ENCODE data around the gene ZBTB48. TPM values are rescaled to one million over a fixed set of nuclear protein-coding genes. Genes with fewer than 3 reads are reported as not detected.

ZBTB48 gene
- polyA plus RNA-seq, 1 of the 3 experiments (the other 2 are of a cell fraction): 31.2 TPM

DNA sequence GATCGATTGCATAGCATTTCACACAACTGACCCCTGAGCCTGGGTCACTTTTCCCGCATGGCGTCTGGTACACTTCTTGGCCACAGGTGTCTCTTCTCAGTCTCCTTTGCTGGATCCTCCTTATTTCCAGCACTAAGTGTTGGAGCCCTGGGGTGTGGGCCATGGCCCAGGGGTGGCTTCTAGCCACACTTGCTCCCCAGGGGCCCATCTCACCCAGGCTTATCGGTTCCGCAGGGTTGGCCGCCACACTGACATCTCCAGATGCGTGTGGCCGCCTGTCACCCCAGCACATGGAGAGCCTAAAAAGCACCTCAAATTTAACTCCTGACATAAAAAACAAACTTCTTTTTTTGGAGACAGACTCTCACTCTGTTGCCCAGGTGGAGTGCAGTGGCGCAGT is 47.2 kb downstream of the ZBTB48 start:
- CTCF ChIA-PET: interaction anchor here (0.6 to 1.3 kb wide), 2 partner anchors 19 to 387 kb away, joined by 3 to 4 read pairs; no protein-coding TSS in a partner anchor

More for the DNA sequence above, 47.2 kb downstream of the ZBTB48 start:
- POLR2A ChIA-PET: no interaction called here
- no peak for DNase-seq
- H2AFZ ChIP-seq (ENCODE audit: low read depth): no peak overlapping the region
- TF ChIP-seq FOXJ3 (CRISPR knock-in tag; IDR thresholded peaks at IDR 0.05) (no peak), YY1 (IDR thresholded peaks at IDR 0.05; ENCODE audit: low read depth) (no peak), MEF2A (IDR thresholded peaks at IDR 0.05; ENCODE audit: borderline replicate concordance, low read depth) (no peak), TCF12 (IDR thresholded peaks at IDR 0.05) (no peak), GABPA (IDR thresholded peaks at IDR 0.05; ENCODE audit: low read depth) (no peak), NRF1 (IDR thresholded peaks at IDR 0.05; ENCODE audit: low read depth, low read length) (no peak), ELF1 (IDR thresholded peaks at IDR 0.05) (no peak), NFIC (IDR thresholded peaks at IDR 0.05; ENCODE audit: borderline replicate concordance) (no peak), RFX5 (IDR thresholded peaks at IDR 0.05; ENCODE audit: low read length) (no peak), SMC3 (IDR thresholded peaks at IDR 0.05; ENCODE audit: low read depth, low read length) (no peak), EP300 (IDR thresholded peaks at IDR 0.05; ENCODE audit: borderline replicate concordance in 1 of 2, low read depth in 1 of 2, low read length in 1 of 2) (no peak)
- TF ChIP-seq, protein P1, sequence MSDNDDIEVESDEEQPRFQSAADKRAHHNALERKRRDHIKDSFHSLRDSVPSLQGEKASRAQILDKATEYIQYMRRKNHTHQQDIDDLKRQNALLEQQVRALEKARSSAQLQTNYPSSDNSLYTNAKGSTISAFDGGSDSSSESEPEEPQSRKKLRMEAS (IDR thresholded peaks at IDR 0.05; ENCODE audit: low read depth): no peak
- TF ChIP-seq, protein P2, sequence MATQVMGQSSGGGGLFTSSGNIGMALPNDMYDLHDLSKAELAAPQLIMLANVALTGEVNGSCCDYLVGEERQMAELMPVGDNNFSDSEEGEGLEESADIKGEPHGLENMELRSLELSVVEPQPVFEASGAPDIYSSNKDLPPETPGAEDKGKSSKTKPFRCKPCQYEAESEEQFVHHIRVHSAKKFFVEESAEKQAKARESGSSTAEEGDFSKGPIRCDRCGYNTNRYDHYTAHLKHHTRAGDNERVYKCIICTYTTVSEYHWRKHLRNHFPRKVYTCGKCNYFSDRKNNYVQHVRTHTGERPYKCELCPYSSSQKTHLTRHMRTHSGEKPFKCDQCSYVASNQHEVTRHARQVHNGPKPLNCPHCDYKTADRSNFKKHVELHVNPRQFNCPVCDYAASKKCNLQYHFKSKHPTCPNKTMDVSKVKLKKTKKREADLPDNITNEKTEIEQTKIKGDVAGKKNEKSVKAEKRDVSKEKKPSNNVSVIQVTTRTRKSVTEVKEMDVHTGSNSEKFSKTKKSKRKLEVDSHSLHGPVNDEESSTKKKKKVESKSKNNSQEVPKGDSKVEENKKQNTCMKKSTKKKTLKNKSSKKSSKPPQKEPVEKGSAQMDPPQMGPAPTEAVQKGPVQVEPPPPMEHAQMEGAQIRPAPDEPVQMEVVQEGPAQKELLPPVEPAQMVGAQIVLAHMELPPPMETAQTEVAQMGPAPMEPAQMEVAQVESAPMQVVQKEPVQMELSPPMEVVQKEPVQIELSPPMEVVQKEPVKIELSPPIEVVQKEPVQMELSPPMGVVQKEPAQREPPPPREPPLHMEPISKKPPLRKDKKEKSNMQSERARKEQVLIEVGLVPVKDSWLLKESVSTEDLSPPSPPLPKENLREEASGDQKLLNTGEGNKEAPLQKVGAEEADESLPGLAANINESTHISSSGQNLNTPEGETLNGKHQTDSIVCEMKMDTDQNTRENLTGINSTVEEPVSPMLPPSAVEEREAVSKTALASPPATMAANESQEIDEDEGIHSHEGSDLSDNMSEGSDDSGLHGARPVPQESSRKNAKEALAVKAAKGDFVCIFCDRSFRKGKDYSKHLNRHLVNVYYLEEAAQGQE (IDR thresholded peaks at IDR 0.05; ENCODE audit: low read depth, low read length): no peak
- TF ChIP-seq, protein P3, sequence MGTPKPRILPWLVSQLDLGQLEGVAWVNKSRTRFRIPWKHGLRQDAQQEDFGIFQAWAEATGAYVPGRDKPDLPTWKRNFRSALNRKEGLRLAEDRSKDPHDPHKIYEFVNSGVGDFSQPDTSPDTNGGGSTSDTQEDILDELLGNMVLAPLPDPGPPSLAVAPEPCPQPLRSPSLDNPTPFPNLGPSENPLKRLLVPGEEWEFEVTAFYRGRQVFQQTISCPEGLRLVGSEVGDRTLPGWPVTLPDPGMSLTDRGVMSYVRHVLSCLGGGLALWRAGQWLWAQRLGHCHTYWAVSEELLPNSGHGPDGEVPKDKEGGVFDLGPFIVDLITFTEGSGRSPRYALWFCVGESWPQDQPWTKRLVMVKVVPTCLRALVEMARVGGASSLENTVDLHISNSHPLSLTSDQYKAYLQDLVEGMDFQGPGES (IDR thresholded peaks at IDR 0.05; ENCODE audit: low read depth, low read length): no peak
- TF ChIP-seq, protein P4, sequence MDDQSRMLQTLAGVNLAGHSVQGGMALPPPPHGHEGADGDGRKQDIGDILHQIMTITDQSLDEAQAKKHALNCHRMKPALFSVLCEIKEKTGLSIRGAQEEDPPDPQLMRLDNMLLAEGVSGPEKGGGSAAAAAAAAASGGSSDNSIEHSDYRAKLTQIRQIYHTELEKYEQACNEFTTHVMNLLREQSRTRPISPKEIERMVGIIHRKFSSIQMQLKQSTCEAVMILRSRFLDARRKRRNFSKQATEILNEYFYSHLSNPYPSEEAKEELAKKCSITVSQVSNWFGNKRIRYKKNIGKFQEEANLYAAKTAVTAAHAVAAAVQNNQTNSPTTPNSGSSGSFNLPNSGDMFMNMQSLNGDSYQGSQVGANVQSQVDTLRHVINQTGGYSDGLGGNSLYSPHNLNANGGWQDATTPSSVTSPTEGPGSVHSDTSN (IDR thresholded peaks at IDR 0.05): no peak
- TF ChIP-seq, protein P5, sequence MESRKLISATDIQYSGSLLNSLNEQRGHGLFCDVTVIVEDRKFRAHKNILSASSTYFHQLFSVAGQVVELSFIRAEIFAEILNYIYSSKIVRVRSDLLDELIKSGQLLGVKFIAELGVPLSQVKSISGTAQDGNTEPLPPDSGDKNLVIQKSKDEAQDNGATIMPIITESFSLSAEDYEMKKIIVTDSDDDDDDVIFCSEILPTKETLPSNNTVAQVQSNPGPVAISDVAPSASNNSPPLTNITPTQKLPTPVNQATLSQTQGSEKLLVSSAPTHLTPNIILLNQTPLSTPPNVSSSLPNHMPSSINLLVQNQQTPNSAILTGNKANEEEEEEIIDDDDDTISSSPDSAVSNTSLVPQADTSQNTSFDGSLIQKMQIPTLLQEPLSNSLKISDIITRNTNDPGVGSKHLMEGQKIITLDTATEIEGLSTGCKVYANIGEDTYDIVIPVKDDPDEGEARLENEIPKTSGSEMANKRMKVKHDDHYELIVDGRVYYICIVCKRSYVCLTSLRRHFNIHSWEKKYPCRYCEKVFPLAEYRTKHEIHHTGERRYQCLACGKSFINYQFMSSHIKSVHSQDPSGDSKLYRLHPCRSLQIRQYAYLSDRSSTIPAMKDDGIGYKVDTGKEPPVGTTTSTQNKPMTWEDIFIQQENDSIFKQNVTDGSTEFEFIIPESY (IDR thresholded peaks at IDR 0.05; ENCODE audit: borderline replicate concordance, low read depth): no peak
- TF ChIP-seq, protein P6, sequence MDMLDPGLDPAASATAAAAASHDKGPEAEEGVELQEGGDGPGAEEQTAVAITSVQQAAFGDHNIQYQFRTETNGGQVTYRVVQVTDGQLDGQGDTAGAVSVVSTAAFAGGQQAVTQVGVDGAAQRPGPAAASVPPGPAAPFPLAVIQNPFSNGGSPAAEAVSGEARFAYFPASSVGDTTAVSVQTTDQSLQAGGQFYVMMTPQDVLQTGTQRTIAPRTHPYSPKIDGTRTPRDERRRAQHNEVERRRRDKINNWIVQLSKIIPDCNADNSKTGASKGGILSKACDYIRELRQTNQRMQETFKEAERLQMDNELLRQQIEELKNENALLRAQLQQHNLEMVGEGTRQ (IDR thresholded peaks at IDR 0.05; ENCODE audit: borderline replicate concordance, low read depth, low read length): no peak
- H3K36me3 ChIP-seq (replicated peaks in 1 of 2; ENCODE audit: control insufficient read depth in 1 of 2, insufficient read depth in 2 of 2, low read length in 1 of 2): peaks cover 9 to 28% of the 10 kb centered on the region in 2 experiments
- H4K20me1 ChIP-seq (ENCODE audit: insufficient read depth): peaks cover 14% of the 10 kb centered on the region; the same call in 1 of the 2 replicates
- H3K4me2 ChIP-seq: no peak overlapping the region
- peaks cover 58% of the 10 kb centered on the region for H3K79me2 ChIP-seq (ENCODE audit: insufficient read depth)
- H3K9ac ChIP-seq: no peak overlapping the region
- H3K9me2 ChIP-seq: no peaks in the 10 kb centered on the region
- H3K4me3 ChIP-seq (ENCODE audit: low read depth in 2 of 2, low read length in 1 of 2): no peak overlapping the region
- H3K27me3 ChIP-seq (ENCODE audit: insufficient read depth): no peaks in the 10 kb centered on the region
- H3K27ac ChIP-seq (ENCODE audit: low read depth in 2 of 2, low read length in 1 of 2): no peak overlapping the region
- H3K4me1 ChIP-seq (ENCODE audit: control insufficient read depth in 1 of 2, insufficient read depth in 2 of 2, low read depth in 1 of 2, low read length in 1 of 2): peaks cover 0 to 5% of the 10 kb centered on the region in 2 experiments; a peak in 1 of 4 replicates
- no peaks in the 10 kb centered on the region for H3K9me3 ChIP-seq
- peaks cover 23% of the 10 kb centered on the region for H3F3A ChIP-seq (replicated peaks; ENCODE audit: insufficient read depth)
- 100% methylated on average over 4 of the region's 9 CpGs for WGBS (ENCODE audit: low lambda C conversion rate)

Data from SK-N-SH (cell line).